SK-N-SH (cell line): ENCODE data around the gene ARHGEF3. TPM values are rescaled to one million over a fixed set of nuclear protein-coding genes. Genes with fewer than 3 reads are reported as not detected.

Experiments used
- CTCF ChIA-PET: fragments of 300-600, 350-600 bp; formaldehyde crosslinking; extraction: SDS; loops from one replicate; lab custom pipeline; 2021; lab: Yijun Ruan, JAX
- POLR2A ChIA-PET: fragments of 350-600 bp; sonication (Branson Sonifier 250); formaldehyde crosslinking; extraction: SDS; loops from one replicate; lab custom pipeline; 2020; ENCODE audit warnings: antibody characterized with exemption, inconsistent platforms; lab: Yijun Ruan, JAX
- DNase-seq: peaks from one replicate; pipeline ENCODE4 v3.0.0; 2012
- H2AFZ ChIP-seq: fragments of 200-600 bp; sonication (generic); 2 replicates; pipeline ENCODE4 v1.8.1; 2016; ENCODE audit warnings: antibody characterized with exemption, mild to moderate bottlenecking, low read depth
- H3F3A ChIP-seq: fragments of 200-600 bp; sonication (generic); replicated peaks from 2 replicates; pipeline ENCODE3; 2016; ENCODE audit warnings: antibody characterized with exemption, mild to moderate bottlenecking; ENCODE audit not compliant: insufficient read depth
- H3K27ac ChIP-seq, 2 experiments: fragments of 200-500 bp in 1 of 2; fragments of 200-600 bp in 1 of 2; sonication (Bioruptor generic) in 1 of 2; sonication (generic), shearing (Covaris generic) in 1 of 2; 2 replicates each; pipeline versions ENCODE4 v1.5.1 to v1.6.1; 2014 to 2016; ENCODE audit warnings: low read depth in 2 of 2, inconsistent platforms in 1 of 2, low read length in 1 of 2, mild to moderate bottlenecking in 1 of 2, mixed read lengths in 1 of 2
- H3K27me3 ChIP-seq: fragments of 200-600 bp; sonication (generic), shearing (Covaris generic); 2 replicates; pipeline ENCODE4 v1.6.1; 2016; ENCODE audit warnings: mixed run types; ENCODE audit not compliant: insufficient read depth
- H3K36me3 ChIP-seq, 2 experiments: fragments of 200-500 bp in 1 of 2; fragments of 200-600 bp in 1 of 2; sonication (Bioruptor generic) in 1 of 2; sonication (generic) in 1 of 2; replicated peaks in 1 of 2; 2 replicates each; pipeline versions ENCODE3 to v1.5.1; 2014 to 2016; ENCODE audit warnings: low read length in 1 of 2, mild to moderate bottlenecking in 1 of 2; ENCODE audit not compliant: insufficient read depth in 2 of 2, control insufficient read depth in 1 of 2
- H3K4me1 ChIP-seq, 2 experiments: fragments of 200-500 bp in 1 of 2; fragments of 200-600 bp in 1 of 2; sonication (Bioruptor generic) in 1 of 2; sonication (generic), shearing (Covaris generic) in 1 of 2; 2 replicates each; pipeline versions ENCODE4 v1.5.1 to v1.6.1; 2014 to 2016; ENCODE audit warnings: low read depth in 1 of 2, low read length in 1 of 2, mixed run types in 1 of 2; ENCODE audit not compliant: insufficient read depth in 2 of 2, control insufficient read depth in 1 of 2
- H3K4me2 ChIP-seq: fragments of 200-600 bp; sonication (generic), shearing (Covaris generic); 2 replicates; pipeline ENCODE4 v1.6.1; 2017; ENCODE audit warnings: mixed run types
- H3K4me3 ChIP-seq, 2 experiments: fragments of 200-500 bp in 1 of 2; fragments of 200-600 bp in 1 of 2; sonication (Bioruptor generic) in 1 of 2; sonication (generic), shearing (Covaris generic) in 1 of 2; 2 replicates each; pipeline versions ENCODE4 v1.5.1 to v1.8.1; 2014 to 2016; ENCODE audit warnings: low read depth in 2 of 2, inconsistent platforms in 1 of 2, low read length in 1 of 2, mild to moderate bottlenecking in 1 of 2, mixed read lengths in 1 of 2, moderate library complexity in 1 of 2
- H3K79me2 ChIP-seq: fragments of 200-600 bp; sonication (generic); 2 replicates; pipeline ENCODE4 v1.8.1; 2017; ENCODE audit warnings: mild to moderate bottlenecking; ENCODE audit not compliant: insufficient read depth
- H3K9ac ChIP-seq: fragments of 200-600 bp; sonication (generic); 2 replicates; pipeline ENCODE4 v1.6.1; 2017; ENCODE audit warnings: mixed run types
- H3K9me2 ChIP-seq: fragments of 200-600 bp; sonication (generic); 2 replicates; pipeline ENCODE4 v1.6.1; 2017; ENCODE audit warnings: mixed run types
- H3K9me3 ChIP-seq: fragments of 200-600 bp; sonication (generic); 2 replicates; pipeline ENCODE4 v1.6.1; 2017; ENCODE audit warnings: mixed run types, mild to moderate bottlenecking, moderate library complexity
- H4K20me1 ChIP-seq: fragments of 200-600 bp; sonication (generic); 2 replicates; pipeline ENCODE4 v1.6.1; 2017; ENCODE audit warnings: mild to moderate bottlenecking, mixed run types; ENCODE audit not compliant: insufficient read depth
- EP300 ChIP-seq, 2 experiments: IDR thresholded peaks; 2 replicates each; pipeline versions ENCODE4 v1.4.0 to v1.6.1; 2012; ENCODE audit warnings: borderline replicate concordance in 1 of 2, low read depth in 1 of 2, low read length in 1 of 2
- FOXJ3 ChIP-seq: sonication (generic); formaldehyde crosslinking; IDR thresholded peaks from 2 replicates; pipeline ENCODE4 v1.5.1; 2020; ENCODE audit warnings: mild to moderate bottlenecking, missing genetic modification reagents
- GATA2 ChIP-seq: sonication (generic); formaldehyde crosslinking; IDR thresholded peaks from 2 replicates; pipeline ENCODE4 v1.5.0; 2020; ENCODE audit warnings: mild to moderate bottlenecking, missing genetic modification reagents
- MXI1 ChIP-seq: IDR thresholded peaks from 2 replicates; pipeline ENCODE4 v1.6.1; 2012; ENCODE audit warnings: mild to moderate bottlenecking, low read depth, low read length, improper control_type of control experiment
- NFIC ChIP-seq: IDR thresholded peaks from 2 replicates; pipeline ENCODE4 v1.4.0; 2012; ENCODE audit warnings: borderline replicate concordance
- RAD21 ChIP-seq: IDR thresholded peaks from 2 replicates; pipeline ENCODE4 v1.6.1; 2012; ENCODE audit warnings: mild to moderate bottlenecking, low read length
- RCOR1 ChIP-seq: fragments of 150-350 bp; IDR thresholded peaks from 2 replicates; pipeline ENCODE4 v1.6.1; 2017; ENCODE audit warnings: antibody characterized with exemption, low read length
- RFX5 ChIP-seq: IDR thresholded peaks from 2 replicates; pipeline ENCODE4 v1.6.1; 2012; ENCODE audit warnings: mild to moderate bottlenecking, improper control_type of control experiment, low read length
- RXRA ChIP-seq: IDR thresholded peaks from 2 replicates; pipeline ENCODE4 v1.4.0; 2012; ENCODE audit warnings: low read depth, mild to moderate bottlenecking, borderline replicate concordance
- SMC3 ChIP-seq: IDR thresholded peaks from 2 replicates; pipeline ENCODE4 v1.6.1; 2012; ENCODE audit warnings: low read depth, low read length, improper control_type of control experiment
- TAF1 ChIP-seq: IDR thresholded peaks from 2 replicates; pipeline ENCODE4 v1.6.1; 2012; ENCODE audit warnings: low read depth, mild to moderate bottlenecking, low read length, moderate library complexity, borderline replicate concordance
- TCF12 ChIP-seq: IDR thresholded peaks from 2 replicates; pipeline ENCODE4 v1.4.0; 2012
- YY1 ChIP-seq: IDR thresholded peaks from 2 replicates; pipeline ENCODE4 v1.4.0; 2012; ENCODE audit warnings: low read depth, mild to moderate bottlenecking
- WGBS: methylation state at CpG from one replicate; pipeline ENCODE4 v1.1.6; 2017; ENCODE audit warnings: low lambda C conversion rate; 5-methylcytosine and 5-hydroxymethylcytosine counted together
- polyA plus RNA-seq, 3 experiments: library from polyadenylated mRNA; depleted of rRNA; stranded (reverse); fragments of >200 nt; gene quantifications; 2 replicates each; pipeline ENCODE4 v1.2.3, GENCODE V29; 2012
- TF ChIP-seq, protein P1 (sequence below): IDR thresholded peaks from 2 replicates; pipeline ENCODE4; 2012
- TF ChIP-seq, protein P2 (sequence below): fragments of 200-600 bp; sonication (generic); IDR thresholded peaks from 2 replicates; pipeline ENCODE4 v1.6.1; 2017; ENCODE audit warnings: antibody characterized with exemption, mild to moderate bottlenecking, moderate library complexity
- TF ChIP-seq, protein P3 (sequence below): IDR thresholded peaks from 2 replicates; pipeline ENCODE4 v1.4.0; 2012; ENCODE audit warnings: low read depth, borderline replicate concordance

Gene ARHGEF3
- polyA plus RNA-seq, 1 of the 3 experiments (the other 2 are of a cell fraction) = 5.9 TPM

DNA sequence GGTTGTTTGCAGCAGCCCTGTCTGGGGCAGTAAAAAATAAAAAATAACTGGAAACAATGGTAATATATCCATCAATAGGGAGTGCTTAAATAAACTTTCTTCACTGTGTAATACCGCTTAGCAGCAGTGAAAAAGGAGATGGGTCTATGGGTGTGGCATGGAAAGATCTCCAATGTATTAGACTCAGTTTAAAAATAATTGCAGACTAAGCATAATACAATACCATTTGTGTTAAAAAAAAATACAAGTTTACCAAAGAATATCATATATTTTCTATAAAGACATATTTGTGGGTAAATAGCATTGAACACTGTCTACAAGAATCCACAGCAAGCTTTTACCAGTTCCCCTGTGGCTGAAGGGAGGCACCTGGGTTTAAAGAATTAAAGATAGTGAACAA is 1.0 kb upstream of the ARHGEF3 start:
- Histone ChIP-seq H3K4me1 (peaks cover 8 to 28% of the 10 kb centered on the region in 2 experiments; a peak in 2 of 4 replicates), H3K27ac (no peak overlapping the region), H3F3A (no peaks in the 10 kb centered on the region), H3K9me2 (no peaks in the 10 kb centered on the region), H3K36me3 (no peaks in the 10 kb centered on the region), H3K4me2 (peak overlapping the region; percentile 84; the same call in 1 of the 2 replicates), H4K20me1 (no peaks in the 10 kb centered on the region; the same call in 1 of the 2 replicates), H2AFZ (0 out of 2 replicates have a peak overlapping the region, but pooled peaks have one; percentile 90), H3K27me3 (no peaks in the 10 kb centered on the region), H3K79me2 (0 out of 2 replicates have a peak, but pooled peaks cover 4% of the 10 kb centered on the region), H3K9me3 (no peaks in the 10 kb centered on the region), H3K4me3 (no peak overlapping the region), H3K9ac (no peak overlapping the region)
- 100% methylated on average over 1 of the region's 1 CpG for WGBS
- no peak for TF ChIP-seq SMC3
- no peak for TF ChIP-seq RAD21
- TF ChIP-seq, protein P1, sequence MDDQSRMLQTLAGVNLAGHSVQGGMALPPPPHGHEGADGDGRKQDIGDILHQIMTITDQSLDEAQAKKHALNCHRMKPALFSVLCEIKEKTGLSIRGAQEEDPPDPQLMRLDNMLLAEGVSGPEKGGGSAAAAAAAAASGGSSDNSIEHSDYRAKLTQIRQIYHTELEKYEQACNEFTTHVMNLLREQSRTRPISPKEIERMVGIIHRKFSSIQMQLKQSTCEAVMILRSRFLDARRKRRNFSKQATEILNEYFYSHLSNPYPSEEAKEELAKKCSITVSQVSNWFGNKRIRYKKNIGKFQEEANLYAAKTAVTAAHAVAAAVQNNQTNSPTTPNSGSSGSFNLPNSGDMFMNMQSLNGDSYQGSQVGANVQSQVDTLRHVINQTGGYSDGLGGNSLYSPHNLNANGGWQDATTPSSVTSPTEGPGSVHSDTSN = no peak
- no peak for TF ChIP-seq YY1
- TF ChIP-seq GATA2 = no peak
- TF ChIP-seq, protein P2, sequence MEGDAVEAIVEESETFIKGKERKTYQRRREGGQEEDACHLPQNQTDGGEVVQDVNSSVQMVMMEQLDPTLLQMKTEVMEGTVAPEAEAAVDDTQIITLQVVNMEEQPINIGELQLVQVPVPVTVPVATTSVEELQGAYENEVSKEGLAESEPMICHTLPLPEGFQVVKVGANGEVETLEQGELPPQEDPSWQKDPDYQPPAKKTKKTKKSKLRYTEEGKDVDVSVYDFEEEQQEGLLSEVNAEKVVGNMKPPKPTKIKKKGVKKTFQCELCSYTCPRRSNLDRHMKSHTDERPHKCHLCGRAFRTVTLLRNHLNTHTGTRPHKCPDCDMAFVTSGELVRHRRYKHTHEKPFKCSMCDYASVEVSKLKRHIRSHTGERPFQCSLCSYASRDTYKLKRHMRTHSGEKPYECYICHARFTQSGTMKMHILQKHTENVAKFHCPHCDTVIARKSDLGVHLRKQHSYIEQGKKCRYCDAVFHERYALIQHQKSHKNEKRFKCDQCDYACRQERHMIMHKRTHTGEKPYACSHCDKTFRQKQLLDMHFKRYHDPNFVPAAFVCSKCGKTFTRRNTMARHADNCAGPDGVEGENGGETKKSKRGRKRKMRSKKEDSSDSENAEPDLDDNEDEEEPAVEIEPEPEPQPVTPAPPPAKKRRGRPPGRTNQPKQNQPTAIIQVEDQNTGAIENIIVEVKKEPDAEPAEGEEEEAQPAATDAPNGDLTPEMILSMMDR = no peak
- TF ChIP-seq FOXJ3 (CRISPR knock-in tag) = no peak
- no peak for DNase-seq
- POLR2A ChIA-PET = no interaction called here
- CTCF ChIA-PET = interaction anchor here (1.1 to 11.3 kb wide), 5 partner anchors 16 to 186 kb away, joined by 3 to 195 read pairs (median 5); no protein-coding TSS in a partner anchor

DNA sequence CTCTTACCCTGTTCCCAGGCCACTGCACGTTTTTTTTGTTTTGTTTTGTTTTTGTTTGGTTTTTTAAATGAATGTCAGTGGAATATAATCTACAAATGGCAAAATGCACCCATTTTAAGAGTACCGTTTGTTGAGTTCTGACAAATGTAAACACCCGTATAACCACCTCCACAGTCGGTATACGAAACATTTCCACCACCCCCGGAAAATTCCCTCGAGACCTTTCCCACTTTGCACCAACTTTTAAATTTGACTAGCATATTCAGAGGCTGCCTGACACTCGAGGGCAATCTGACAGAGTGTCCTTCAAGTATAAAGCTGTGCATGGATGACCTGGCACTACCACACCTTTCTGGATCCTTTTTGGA is 613 bp upstream of the ARHGEF3 start:
- H3K9me3 ChIP-seq = no peaks in the 10 kb centered on the region
- 0 out of 2 replicates have a peak, but pooled peaks cover 4% of the 10 kb centered on the region for H3K79me2 ChIP-seq
- peak overlapping the region; percentile 73 to 75 for H3K4me3 ChIP-seq
- no peaks in the 10 kb centered on the region for H3K36me3 ChIP-seq
- POLR2A ChIA-PET = interaction anchor here (0.6 kb wide), 1 partner anchor 128 kb away, joined by 3 read pairs; no protein-coding TSS in a partner anchor
- CTCF ChIA-PET = interaction anchor here (1.1 to 11.3 kb wide), 10 partner anchors 14 to 187 kb away, joined by 3 to 195 read pairs (median 5); no protein-coding TSS in a partner anchor
- peaks cover 8 to 28% of the 10 kb centered on the region in 2 experiments; a peak in 2 of 4 replicates for H3K4me1 ChIP-seq
- H3K9ac ChIP-seq = 0 out of 2 replicates have a peak overlapping the region, but pooled peaks have one; percentile 56
- no peaks in the 10 kb centered on the region for H3K27me3 ChIP-seq
- peak overlapping the region; percentile 84 for H3K4me2 ChIP-seq
- H2AFZ ChIP-seq = peak overlapping the region; percentile 90; the same call in 1 of the 2 replicates
- no peak for DNase-seq
- no peaks in the 10 kb centered on the region for H3F3A ChIP-seq
- no peak overlapping the region for H3K27ac ChIP-seq
- H3K9me2 ChIP-seq = no peaks in the 10 kb centered on the region
- 60% methylated on average over 8 of the region's 8 CpGs for WGBS
- no peak for TF ChIP-seq MXI1
- no peak for TF ChIP-seq RCOR1
- no peak for TF ChIP-seq RXRA
- TF ChIP-seq NFIC = no peak
- TF ChIP-seq TCF12 = no peak
- no peak for TF ChIP-seq TAF1
- TF ChIP-seq YY1 = no peak
- TF ChIP-seq RFX5 = no peak
- TF ChIP-seq FOXJ3 (CRISPR knock-in tag) = no peak
- no peak for TF ChIP-seq GATA2
- TF ChIP-seq, protein P3, sequence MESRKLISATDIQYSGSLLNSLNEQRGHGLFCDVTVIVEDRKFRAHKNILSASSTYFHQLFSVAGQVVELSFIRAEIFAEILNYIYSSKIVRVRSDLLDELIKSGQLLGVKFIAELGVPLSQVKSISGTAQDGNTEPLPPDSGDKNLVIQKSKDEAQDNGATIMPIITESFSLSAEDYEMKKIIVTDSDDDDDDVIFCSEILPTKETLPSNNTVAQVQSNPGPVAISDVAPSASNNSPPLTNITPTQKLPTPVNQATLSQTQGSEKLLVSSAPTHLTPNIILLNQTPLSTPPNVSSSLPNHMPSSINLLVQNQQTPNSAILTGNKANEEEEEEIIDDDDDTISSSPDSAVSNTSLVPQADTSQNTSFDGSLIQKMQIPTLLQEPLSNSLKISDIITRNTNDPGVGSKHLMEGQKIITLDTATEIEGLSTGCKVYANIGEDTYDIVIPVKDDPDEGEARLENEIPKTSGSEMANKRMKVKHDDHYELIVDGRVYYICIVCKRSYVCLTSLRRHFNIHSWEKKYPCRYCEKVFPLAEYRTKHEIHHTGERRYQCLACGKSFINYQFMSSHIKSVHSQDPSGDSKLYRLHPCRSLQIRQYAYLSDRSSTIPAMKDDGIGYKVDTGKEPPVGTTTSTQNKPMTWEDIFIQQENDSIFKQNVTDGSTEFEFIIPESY = no peak
- TF ChIP-seq EP300 (IDR thresholded peaks at IDR 0.05; ENCODE audit: borderline replicate concordance in 1 of 2, low read depth in 1 of 2, low read length in 1 of 2) = no peak
- H4K20me1 ChIP-seq = no peaks in the 10 kb centered on the region; the same call in 1 of the 2 replicates
